SHP77 (cell line): ENCODE measurements around the gene GSTM2.

Experiments used
- DNase-seq, 2 experiments: peaks; one replicate each; lab custom pipeline; 2025; lab: John Stamatoyannopoulos, UW

The GSTM2 gene

GRCh38 chr1:109629372-109630030 lies 38.4 kb upstream of the GSTM2 start:
- DNase-seq = no peak

- no peak for DNase-seq
Observed at GRCh38 chr1:109630081-109630897, 37.6 kb upstream of the GSTM2 start.

- no peak for DNase-seq
Observed at GRCh38 chr1:109630898-109631512, 36.9 kb upstream of the GSTM2 start.

- DNase-seq = no peak
Observed at GRCh38 chr1:109631513-109632505, 36.0 kb upstream of the GSTM2 start.

- DNase-seq = peak; percentile 78 to 88
Observed at GRCh38 chr1:109632671-109633346, 35.0 kb upstream of the GSTM2 start.

GRCh38 chr1:109634292-109634691 lies 33.6 kb upstream of the GSTM2 start:
- DNase-seq = no peak

- no peak for DNase-seq
Observed at GRCh38 chr1:109634771-109635750, 32.8 kb upstream of the GSTM2 start.

GRCh38 chr1:109635862-109636200 lies 32.0 kb upstream of the GSTM2 start:
- no peak for DNase-seq

- DNase-seq = no peak
Observed at GRCh38 chr1:109636201-109636952, 31.5 kb upstream of the GSTM2 start.

GRCh38 chr1:109637446-109637845 lies 30.4 kb upstream of the GSTM2 start:
- no peak for DNase-seq

GRCh38 chr1:109639063-109639840 lies 28.6 kb upstream of the GSTM2 start:
- no peak for DNase-seq

- DNase-seq = no peak
Observed at GRCh38 chr1:109639841-109640184, 28.0 kb upstream of the GSTM2 start.

GRCh38 chr1:109640285-109640865 lies 27.5 kb upstream of the GSTM2 start:
- peak; percentile 59 to 69 for DNase-seq

- no peak for DNase-seq
Observed at GRCh38 chr1:109641078-109641740, 26.6 kb upstream of the GSTM2 start.

GRCh38 chr1:109641861-109642260 lies 26.0 kb upstream of the GSTM2 start:
- DNase-seq = no peak

- no peak for DNase-seq
Observed at GRCh38 chr1:109642626-109643025, 25.2 kb upstream of the GSTM2 start.

GRCh38 chr1:109643385-109644230 lies 24.2 kb upstream of the GSTM2 start:
- peak; percentile 64 to 77 for DNase-seq
